H9 (cell line): Measurements from ENCODE around the gene BACE2. TPM values are rescaled to one million over a fixed set of nuclear protein-coding genes. Genes with fewer than 3 reads are reported as not detected.

Experiments
- DNase-seq: peaks from one replicate; pipeline ENCODE4 v3.0.0-alpha.2; 2017
- H2AFZ ChIP-seq: one replicate; pipeline ENCODE4 v1.6.1; 2013; ENCODE audit warnings: mild to moderate bottlenecking, low read length, control low read depth, moderate library complexity
- H2AK5ac ChIP-seq: 2 replicates; pipeline ENCODE4 v1.6.1; 2013; ENCODE audit warnings: low read length, control low read depth, mixed read lengths; ENCODE audit not compliant: insufficient read length
- H2BK120ac ChIP-seq: one replicate; pipeline ENCODE4 v1.6.1; 2013; ENCODE audit warnings: low read depth, mild to moderate bottlenecking, low read length, control low read depth, inconsistent platforms; ENCODE audit not compliant: poor library complexity, severe bottlenecking
- H2BK12ac ChIP-seq: 2 replicates; pipeline ENCODE4 v1.6.1; 2013; ENCODE audit warnings: low read length, control low read depth, mixed read lengths, low read depth; ENCODE audit not compliant: insufficient read length
- H2BK15ac ChIP-seq: 2 replicates; pipeline ENCODE4 v1.6.1; 2013; ENCODE audit warnings: low read depth, low read length, control low read depth
- H2BK20ac ChIP-seq: one replicate; pipeline ENCODE4 v1.6.1; 2013; ENCODE audit warnings: low read depth, mild to moderate bottlenecking, low read length, control low read depth, inconsistent platforms; ENCODE audit not compliant: poor library complexity, severe bottlenecking
- H2BK5ac ChIP-seq: 2 replicates; pipeline ENCODE4 v1.6.1; 2013; ENCODE audit warnings: low read length, control low read depth, mixed read lengths; ENCODE audit not compliant: insufficient read length
- H3K14ac ChIP-seq: 2 replicates; pipeline ENCODE4 v1.6.1; 2013; ENCODE audit warnings: low read length, control low read depth; ENCODE audit not compliant: insufficient read depth
- H3K18ac ChIP-seq: 2 replicates; pipeline ENCODE4 v1.6.1; 2013; ENCODE audit warnings: low read depth, mild to moderate bottlenecking, mixed read lengths, low read length, control low read depth; ENCODE audit not compliant: insufficient read length
- H3K23ac ChIP-seq: 2 replicates; pipeline ENCODE4 v1.6.1; 2013; ENCODE audit warnings: low read length, control low read depth, mixed read lengths, low read depth; ENCODE audit not compliant: insufficient read length
- H3K23me2 ChIP-seq: 2 replicates; pipeline ENCODE4 v1.6.1; 2013; ENCODE audit warnings: low read depth, mild to moderate bottlenecking, mixed read lengths, low read length, control low read depth; ENCODE audit not compliant: insufficient read length, poor library complexity, severe bottlenecking
- H3K27ac ChIP-seq: 2 replicates; pipeline ENCODE4 v1.5.1; 2013; ENCODE audit warnings: low read length, control low read depth, mixed read lengths, low read depth; ENCODE audit not compliant: insufficient read length
- H3K27me3 ChIP-seq: 2 replicates; pipeline ENCODE4 v1.6.1; 2013; ENCODE audit warnings: low read length, control low read depth, inconsistent platforms; ENCODE audit not compliant: insufficient read depth
- H3K4ac ChIP-seq: 2 replicates; pipeline ENCODE4 v1.6.1; 2013; ENCODE audit warnings: low read depth, mild to moderate bottlenecking, control low read depth, inconsistent platforms, low read length, moderate library complexity
- H3K4me1 ChIP-seq: 2 replicates; pipeline ENCODE4 v1.6.1; 2013; ENCODE audit warnings: low read length, control low read depth, inconsistent platforms; ENCODE audit not compliant: insufficient read depth
- H3K4me2 ChIP-seq: 2 replicates; pipeline ENCODE4 v1.6.1; 2013; ENCODE audit warnings: low read length, control low read depth, mixed read lengths; ENCODE audit not compliant: insufficient read length, insufficient read depth
- H3K56ac ChIP-seq: 2 replicates; pipeline ENCODE4 v1.6.1; 2013; ENCODE audit warnings: low read depth, mild to moderate bottlenecking, mixed read lengths, low read length, control low read depth; ENCODE audit not compliant: insufficient read length
- H3K79me1 ChIP-seq: 2 replicates; pipeline ENCODE4 v1.6.1; 2013; ENCODE audit warnings: low read depth, mild to moderate bottlenecking, moderate library complexity, low read length, control low read depth, inconsistent platforms; ENCODE audit not compliant: insufficient read depth, poor library complexity, severe bottlenecking
- H3K79me2 ChIP-seq: 2 replicates; pipeline ENCODE4 v1.6.1; 2013; ENCODE audit warnings: low read length, control low read depth, inconsistent platforms; ENCODE audit not compliant: insufficient read depth
- H3K9ac ChIP-seq: 2 replicates; pipeline ENCODE4 v1.6.1; 2013; ENCODE audit warnings: low read length, control low read depth, mixed read lengths; ENCODE audit not compliant: insufficient read length; ENCODE audit errors: extremely low read depth
- H3K9me3 ChIP-seq: one replicate; pipeline ENCODE4 v1.6.1; 2013; ENCODE audit warnings: low read depth, low read length, inconsistent platforms; ENCODE audit not compliant: control insufficient read depth
- H3T11ph ChIP-seq: one replicate; pipeline ENCODE4 v1.6.1; 2013; ENCODE audit warnings: mild to moderate bottlenecking, low read length, control low read depth, inconsistent platforms
- H4K20me1 ChIP-seq: one replicate; pipeline ENCODE4 v1.6.1; 2013; ENCODE audit not compliant: control insufficient read depth, insufficient read length, insufficient read depth
- H4K5ac ChIP-seq: 2 replicates; pipeline ENCODE4 v1.6.1; 2013; ENCODE audit warnings: low read depth, mild to moderate bottlenecking, mixed read lengths, low read length, control low read depth; ENCODE audit not compliant: insufficient read length
- H4K8ac ChIP-seq: replicated peaks from 2 replicates; pipeline ENCODE4 v1.6.1; 2013; ENCODE audit warnings: low read length, control low read depth, mixed read lengths, low read depth; ENCODE audit not compliant: insufficient read length
- H4K91ac ChIP-seq: 2 replicates; pipeline ENCODE4 v1.6.1; 2013; ENCODE audit warnings: low read depth, mild to moderate bottlenecking, moderate library complexity, mixed read lengths, low read length, control low read depth; ENCODE audit not compliant: insufficient read length
- H3K27ac Mint-ChIP-seq, 3 experiments: 2 replicates in 2 of 3; 3 replicates in 1 of 3; pipeline ENCODE4 v1.8.0; 2020 to 2021; ENCODE audit warnings: mixed read lengths in 3 of 3, mild to moderate bottlenecking in 1 of 3, moderate library complexity in 1 of 3
- H3K27me3 Mint-ChIP-seq: 2 replicates; pipeline ENCODE4 v1.8.0; 2021; ENCODE audit warnings: low read depth, mild to moderate bottlenecking, moderate library complexity, mixed read lengths
- H3K36me3 Mint-ChIP-seq, 3 experiments: 2 replicates in 2 of 3; 3 replicates in 1 of 3; pipeline ENCODE4 v1.8.0; 2020 to 2021; ENCODE audit warnings: low read depth in 3 of 3, mixed read lengths in 3 of 3; ENCODE audit not compliant: insufficient read depth in 1 of 3
- H3K4me1 Mint-ChIP-seq, 2 experiments: 2 replicates each; pipeline ENCODE4 v1.8.0; 2020; ENCODE audit warnings: mixed read lengths in 2 of 2
- H3K4me3 Mint-ChIP-seq, 2 experiments: 2 replicates in 1 of 2; 3 replicates in 1 of 2; pipeline ENCODE4 v1.8.0; 2020 to 2021; ENCODE audit warnings: mild to moderate bottlenecking in 2 of 2, mixed read lengths in 2 of 2, moderate library complexity in 1 of 2
- H3K9me3 Mint-ChIP-seq, 2 experiments: 2 replicates in 1 of 2; 3 replicates in 1 of 2; pipeline ENCODE4 v1.8.0; 2020; ENCODE audit warnings: mild to moderate bottlenecking in 2 of 2, mixed read lengths in 2 of 2, moderate library complexity in 1 of 2
- CTCF ChIP-seq: fragments of 200-600 bp; sonication (generic); conservative IDR thresholded peaks from 3 replicates; pipeline ENCODE4 v1.8.0; 2021; ENCODE audit warnings: antibody characterized with exemption, mild to moderate bottlenecking
- WGBS: extraction: QIAGEN DNeasy Blood & Tissue Kit; methylation state at CpG from one replicate; pipeline ENCODE4 v1.1.7; 2013; ENCODE audit warnings: missing lambda C conversion rate, low lambda C conversion rate, mixed read lengths; ENCODE audit not compliant: insufficient read length; ENCODE audit errors: extremely low coverage; 5-methylcytosine and 5-hydroxymethylcytosine counted together
- total RNA-seq: library from RNA; stranded (reverse); gene quantifications from 2 replicates; pipeline ENCODE4 v1.2.1, GENCODE V29; 2021

Gene BACE2
- total RNA-seq, 1 experiment from 2014 or later = 8.0 TPM

GRCh38 chr21:41152147-41152546, 15.8 kb upstream of the BACE2 start:
- Histone ChIP-seq H4K20me1 (no peaks in the 10 kb centered on the region), H3K27ac (no peak overlapping the region), H3K23me2 (no peaks in the 10 kb centered on the region), H2AFZ (no peak overlapping the region), H3K9ac (no peak overlapping the region), H3K79me1 (no peaks in the 10 kb centered on the region), H3K79me2 (no peaks in the 10 kb centered on the region), H2BK120ac (no peak overlapping the region), H2AK5ac (no peak overlapping the region), H3K56ac (no peak overlapping the region), H3K4ac (no peak overlapping the region), H2BK20ac (no peak overlapping the region), H2BK12ac (no peak overlapping the region), H3T11ph (no peak overlapping the region), H4K5ac (no peak overlapping the region), H3K9me3 (no peaks in the 10 kb centered on the region), H3K18ac (no peak overlapping the region), H2BK15ac (no peak overlapping the region), H3K14ac (no peak overlapping the region), H3K27me3 (no peaks in the 10 kb centered on the region; the same call in 1 of the 2 replicates), H3K4me1 (peaks cover 7% of the 10 kb centered on the region; the same call in 1 of the 2 replicates), H4K91ac (no peak overlapping the region), H3K23ac (no peak overlapping the region), H2BK5ac (no peak overlapping the region), H3K4me2 (no peak overlapping the region), H4K8ac (no peak overlapping the region)
- Mint-ChIP-seq H3K27me3 (peaks cover 17% of the 10 kb centered on the region), H3K4me3 (no peak overlapping the region), H3K36me3 (no peaks in the 10 kb centered on the region; a peak in 1 of 7 replicates), H3K27ac (no peak overlapping the region), H3K9me3 (peaks cover 0 to 3% of the 10 kb centered on the region in 2 experiments; a peak in 2 of 5 replicates), H3K4me1 (peaks cover 14 to 22% of the 10 kb centered on the region in 2 experiments)
- no peak for TF ChIP-seq CTCF
- WGBS = no CpG with 5 or more reads among the region's 1 CpG
- DNase-seq = no peak
